IMR-90 (cell line): ENCODE measurements around the gene LIX1. TPM values are rescaled to one million over a fixed set of nuclear protein-coding genes. Genes with fewer than 3 reads are reported as not detected.

Source experiments
- ATAC-seq: fragments of 200-7000 bp; cut with Tn5 transposase; 2 replicates; pipeline ENCODE4 v1.9.1; 2020; ENCODE audit warnings: low read depth, mild to moderate bottlenecking, moderate library complexity
- BruUV-seq: library from RNA; stranded (reverse); fragments of 400-500 nt; replicated peaks from 2 replicates; lab custom pipeline; 2021; lab: Mats Ljungman, UMichigan
- CTCF ChIA-PET: fragments of 300-600 bp; formaldehyde crosslinking; extraction: SDS; loops from one replicate; lab custom pipeline; 2021; ENCODE audit warnings: antibody characterized with exemption; lab: Yijun Ruan, JAX
- POLR2A ChIA-PET: fragments of 300-600 bp; sonication (Branson Sonifier 250); formaldehyde crosslinking; loops from one replicate; lab custom pipeline; 2022; ENCODE audit warnings: antibody characterized with exemption; ENCODE audit not compliant: unreplicated experiment; lab: Charles Lee
- DNase-seq: peaks from one replicate; pipeline ENCODE4 v3.0.0; 2013
- H2AFZ ChIP-seq: replicated peaks from 2 replicates; pipeline ENCODE3; 2013; ENCODE audit warnings: low read length, mild to moderate bottlenecking; ENCODE audit not compliant: poor library complexity
- H2AK5ac ChIP-seq: 2 replicates; pipeline ENCODE4 v1.6.1; 2013; ENCODE audit warnings: low read depth, low read length, inconsistent platforms
- H2AK9ac ChIP-seq: replicated peaks from 2 replicates; pipeline ENCODE3; 2013; ENCODE audit warnings: mild to moderate bottlenecking, low read depth, low read length, moderate library complexity; ENCODE audit not compliant: poor library complexity
- H2BK120ac ChIP-seq: 2 replicates; pipeline ENCODE4 v1.6.1; 2013; ENCODE audit warnings: low read depth, low read length, inconsistent platforms
- H2BK15ac ChIP-seq: 3 replicates; pipeline ENCODE4 v1.6.1; 2013; ENCODE audit warnings: low read depth, low read length, inconsistent platforms
- H2BK20ac ChIP-seq: 2 replicates; pipeline ENCODE4 v1.6.1; 2013; ENCODE audit warnings: low read depth, mild to moderate bottlenecking, inconsistent platforms, low read length, moderate library complexity
- H2BK5ac ChIP-seq: 2 replicates; pipeline ENCODE4 v1.6.1; 2013; ENCODE audit warnings: mild to moderate bottlenecking, low read depth, low read length, inconsistent platforms; ENCODE audit not compliant: poor library complexity, severe bottlenecking
- H3K14ac ChIP-seq: replicated peaks from 2 replicates; pipeline ENCODE4 v1.6.1; 2013; ENCODE audit warnings: low read depth, low read length, inconsistent platforms
- H3K18ac ChIP-seq: 2 replicates; pipeline ENCODE4 v1.6.1; 2013; ENCODE audit warnings: low read depth, low read length, control low read depth
- H3K23ac ChIP-seq: 2 replicates; pipeline ENCODE4 v1.6.1; 2013; ENCODE audit warnings: low read depth, low read length, inconsistent platforms
- H3K27ac ChIP-seq: 2 replicates; pipeline ENCODE4 v1.5.1; 2013; ENCODE audit warnings: mild to moderate bottlenecking, control low read depth, low read length; ENCODE audit not compliant: insufficient read depth
- H3K27me3 ChIP-seq: 2 replicates; pipeline ENCODE4 v1.6.1; 2013; ENCODE audit warnings: low read length; ENCODE audit not compliant: control insufficient read depth, insufficient read depth
- H3K36me3 ChIP-seq: 2 replicates; pipeline ENCODE4 v1.6.1; 2013; ENCODE audit warnings: low read length, mixed read lengths; ENCODE audit not compliant: control insufficient read depth, insufficient read depth
- H3K4ac ChIP-seq: 2 replicates; pipeline ENCODE4 v1.6.1; 2013; ENCODE audit warnings: low read depth, low read length, inconsistent platforms
- H3K4me1 ChIP-seq: 2 replicates; pipeline ENCODE4 v1.6.1; 2013; ENCODE audit warnings: low read length, mixed read lengths; ENCODE audit not compliant: control insufficient read depth, insufficient read depth
- H3K4me2 ChIP-seq: 2 replicates; pipeline ENCODE4 v1.6.1; 2013; ENCODE audit warnings: low read depth, mild to moderate bottlenecking, control low read depth, low read length, moderate library complexity
- H3K4me3 ChIP-seq: 2 replicates; pipeline ENCODE4 v1.5.1; 2013; ENCODE audit warnings: low read depth, mild to moderate bottlenecking, control low read depth, low read length, moderate library complexity; ENCODE audit not compliant: insufficient read depth
- H3K56ac ChIP-seq: 2 replicates; pipeline ENCODE4 v1.6.1; 2013; ENCODE audit warnings: low read length, inconsistent platforms; ENCODE audit not compliant: insufficient read depth; ENCODE audit errors: extremely low read depth
- H3K79me1 ChIP-seq, 2 experiments: 2 replicates each; pipeline ENCODE4 v1.6.1; 2013; ENCODE audit warnings: low read length in 2 of 2, inconsistent platforms in 1 of 2, low read depth in 1 of 2
- H3K9ac ChIP-seq: 2 replicates; pipeline ENCODE4 v1.6.1; 2013; ENCODE audit warnings: low read depth, low read length, control low read depth
- H3K9me1 ChIP-seq: 2 replicates; pipeline ENCODE4 v1.6.1; 2013; ENCODE audit warnings: low read length, inconsistent platforms; ENCODE audit not compliant: insufficient read depth
- H3K9me3 ChIP-seq: 2 replicates; pipeline ENCODE4 v1.6.1; 2013; ENCODE audit warnings: low read length; ENCODE audit not compliant: control insufficient read depth, insufficient read depth
- H4K20me1 ChIP-seq: 2 replicates; pipeline ENCODE4 v1.6.1; 2013; ENCODE audit warnings: low read length, inconsistent platforms; ENCODE audit not compliant: insufficient read depth
- H4K5ac ChIP-seq: 2 replicates; pipeline ENCODE4 v1.6.1; 2013; ENCODE audit warnings: mild to moderate bottlenecking, low read depth, low read length, control low read depth
- H4K8ac ChIP-seq, 2 experiments: 2 replicates each; pipeline ENCODE4 v1.6.1; 2013; ENCODE audit warnings: low read depth in 2 of 2, low read length in 2 of 2, control low read depth in 1 of 2, inconsistent platforms in 1 of 2
- H4K91ac ChIP-seq: 2 replicates; pipeline ENCODE4 v1.6.1; 2013; ENCODE audit warnings: low read depth, low read length, inconsistent platforms; ENCODE audit not compliant: insufficient read depth
- BHLHE40 ChIP-seq: fragments of 150-350 bp; IDR thresholded peaks from 2 replicates; pipeline ENCODE4 v1.6.1; 2016; ENCODE audit warnings: mild to moderate bottlenecking, low read depth, low read length
- CEBPB ChIP-seq: IDR thresholded peaks from 2 replicates; pipeline ENCODE4 v1.6.1; 2012; ENCODE audit warnings: low read depth, low read length, improper control_type of control experiment
- CHD1 ChIP-seq: IDR thresholded peaks from 2 replicates; pipeline ENCODE4 v1.6.1; 2012; ENCODE audit warnings: low read depth, low read length, improper control_type of control experiment
- CTCF ChIP-seq: conservative IDR thresholded peaks from 2 replicates; pipeline ENCODE4 v1.5.1; 2012; ENCODE audit warnings: mild to moderate bottlenecking, low read depth, low read length, improper control_type of control experiment
- FOS ChIP-seq: fragments of 150-350 bp; IDR thresholded peaks from 2 replicates; pipeline ENCODE4 v1.6.1; 2016; ENCODE audit warnings: low read depth, low read length
- MAFK ChIP-seq: IDR thresholded peaks from 2 replicates; pipeline ENCODE4 v1.6.1; 2012; ENCODE audit warnings: low read depth, low read length, improper control_type of control experiment
- NFE2L2 ChIP-seq: fragments of 150-350 bp; IDR thresholded peaks from 2 replicates; pipeline ENCODE4 v1.6.1; 2016; ENCODE audit warnings: low read depth, mild to moderate bottlenecking, low read length
- POLR2A ChIP-seq: IDR thresholded peaks from 2 replicates; pipeline ENCODE4 v1.6.1; 2012; ENCODE audit warnings: mild to moderate bottlenecking, low read depth, low read length
- RAD21 ChIP-seq: IDR thresholded peaks from 2 replicates; pipeline ENCODE4 v1.6.1; 2012; ENCODE audit warnings: low read length, improper control_type of control experiment
- RCOR1 ChIP-seq: IDR thresholded peaks from 2 replicates; pipeline ENCODE4 v1.6.1; 2012; ENCODE audit warnings: mild to moderate bottlenecking, low read length, improper control_type of control experiment; ENCODE audit not compliant: insufficient replicate concordance
- RFX5 ChIP-seq: IDR thresholded peaks from 2 replicates; pipeline ENCODE4 v1.8.0; 2012; ENCODE audit warnings: low read depth, mild to moderate bottlenecking, low read length, moderate library complexity
- SMC3 ChIP-seq: fragments of 150-350 bp; IDR thresholded peaks from 2 replicates; pipeline ENCODE4 v1.6.1; 2016; ENCODE audit warnings: low read depth, mild to moderate bottlenecking, antibody characterized with exemption, low read length, moderate library complexity
- dilution Hi-C: fragments of 300-500 bp; cut with HindIII; formaldehyde crosslinking; loops from one replicate; pipeline ENCODE4 v1.14.3; 2018; ENCODE audit warnings: low sequenced_read_pairs; ENCODE audit not compliant: unreplicated experiment
- in situ Hi-C: fragments of 300-500 bp; cut with MboI; formaldehyde crosslinking; loops from 3 replicates; pipeline ENCODE4 v1.14.3; 2019; ENCODE audit warnings: low sequenced_read_pairs, inconsistent platforms, mixed read lengths
- intact Hi-C: fragments of 100-400 bp; cut with micrococcal nuclease; formaldehyde crosslinking; loops from 2 replicates; pipeline ENCODE4 v1.10.0; 2022
- polyA plus RNA-seq, 3 experiments: library from polyadenylated mRNA; depleted of rRNA; stranded (reverse); fragments of >200 nt; gene quantifications; 2 replicates each; pipeline ENCODE4 v1.2.3, GENCODE V29; 2012; ENCODE audit warnings: low replicate concordance in 1 of 3
- total RNA-seq: library from RNA; depleted of rRNA; stranded (reverse); fragments of >200 nt; gene quantifications from 2 replicates; pipeline ENCODE4 v1.2.3, GENCODE V29; 2012
- TF ChIP-seq, protein P1 (sequence below): fragments of 150-350 bp; IDR thresholded peaks from 2 replicates; pipeline ENCODE4 v1.6.1; 2016; ENCODE audit warnings: low read depth, mild to moderate bottlenecking, low read length, moderate library complexity, borderline replicate concordance
- TF ChIP-seq, protein P2 (sequence below): fragments of 150-350 bp; IDR thresholded peaks from 2 replicates; pipeline ENCODE4 v1.6.1; 2017; ENCODE audit warnings: mild to moderate bottlenecking, antibody characterized with exemption, low read length, low read depth

Gene LIX1
- total and polyA plus RNA-seq, 2 of the 4 experiments (the other 2 are of a cell fraction), result not detected

GRCh38 chr5:97163360-97163764 is 21.0 kb upstream of the LIX1 start:
- CTCF ChIA-PET, result interaction anchor here (0.6 to 1.2 kb wide), 4 partner anchors 171 to 411 kb away, joined by 3 to 6 read pairs (median 4); no protein-coding TSS in a partner anchor

More at GRCh38 chr5:97163360-97163764, 21.0 kb upstream of the LIX1 start:
- H3K4me1 ChIP-seq, result no peaks in the 10 kb centered on the region
- H4K91ac ChIP-seq, result no peak overlapping the region
- dilution Hi-C loops, result loop anchor here (25.0 kb wide), 2 partner anchors 276 to 376 kb away; partner anchors contain the start of gene ERAP2
- H3K79me1 ChIP-seq, result peaks cover 0 to 3% of the 10 kb centered on the region in 2 experiments; a peak in 1 of 4 replicates
- H2AK5ac ChIP-seq, result no peak overlapping the region
- peaks cover 4% of the 10 kb centered on the region for H3K9me3 ChIP-seq
- no peak overlapping the region for H4K8ac ChIP-seq
- H2BK120ac ChIP-seq, result no peak overlapping the region
- ATAC-seq (peak; percentile 43; the same call in 1 of the 2 replicates), DNase-seq (peak; percentile 30)
- no peak overlapping the region for H2AFZ ChIP-seq
- H3K4me2 ChIP-seq, result no peak overlapping the region
- no peak overlapping the region for H2BK5ac ChIP-seq
- H2BK15ac ChIP-seq, result no peak overlapping the region
- H4K5ac ChIP-seq, result no peak overlapping the region
- POLR2A ChIA-PET, result no interaction called here
- BruUV-seq, result no TSS peak
- H3K4me3 ChIP-seq, result no peak overlapping the region
- TF ChIP-seq, protein P1, sequence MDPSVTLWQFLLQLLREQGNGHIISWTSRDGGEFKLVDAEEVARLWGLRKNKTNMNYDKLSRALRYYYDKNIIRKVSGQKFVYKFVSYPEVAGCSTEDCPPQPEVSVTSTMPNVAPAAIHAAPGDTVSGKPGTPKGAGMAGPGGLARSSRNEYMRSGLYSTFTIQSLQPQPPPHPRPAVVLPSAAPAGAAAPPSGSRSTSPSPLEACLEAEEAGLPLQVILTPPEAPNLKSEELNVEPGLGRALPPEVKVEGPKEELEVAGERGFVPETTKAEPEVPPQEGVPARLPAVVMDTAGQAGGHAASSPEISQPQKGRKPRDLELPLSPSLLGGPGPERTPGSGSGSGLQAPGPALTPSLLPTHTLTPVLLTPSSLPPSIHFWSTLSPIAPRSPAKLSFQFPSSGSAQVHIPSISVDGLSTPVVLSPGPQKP, result no peak
- TF ChIP-seq CHD1 (no peak), RAD21 (peak; percentile 35; the same call in 1 of the 2 replicates), MAFK (no peak), SMC3 (peak; percentile 48), POLR2A (no peak), CTCF (peak; percentile 56), RFX5 (no peak), FOS (no peak), RCOR1 (no peak), NFE2L2 (no peak), BHLHE40 (no peak), CEBPB (no peak)
- TF ChIP-seq, protein P2, sequence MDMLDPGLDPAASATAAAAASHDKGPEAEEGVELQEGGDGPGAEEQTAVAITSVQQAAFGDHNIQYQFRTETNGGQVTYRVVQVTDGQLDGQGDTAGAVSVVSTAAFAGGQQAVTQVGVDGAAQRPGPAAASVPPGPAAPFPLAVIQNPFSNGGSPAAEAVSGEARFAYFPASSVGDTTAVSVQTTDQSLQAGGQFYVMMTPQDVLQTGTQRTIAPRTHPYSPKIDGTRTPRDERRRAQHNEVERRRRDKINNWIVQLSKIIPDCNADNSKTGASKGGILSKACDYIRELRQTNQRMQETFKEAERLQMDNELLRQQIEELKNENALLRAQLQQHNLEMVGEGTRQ, result no peak
- peaks cover 8% of the 10 kb centered on the region for H3K36me3 ChIP-seq
- no peak overlapping the region for H2BK20ac ChIP-seq
- H3K9ac ChIP-seq, result no peak overlapping the region
- no peaks in the 10 kb centered on the region for H3K9me1 ChIP-seq
- in situ Hi-C loops, result loop anchor here (5.0 to 25.0 kb wide), 3 partner anchors 291 to 551 kb away; no protein-coding TSS in a partner anchor
- no peak overlapping the region for H3K4ac ChIP-seq
- H3K23ac ChIP-seq, result no peak overlapping the region
- no peak overlapping the region for H3K14ac ChIP-seq
- no peaks in the 10 kb centered on the region for H4K20me1 ChIP-seq
- H3K27ac ChIP-seq, result no peak overlapping the region
- no peaks in the 10 kb centered on the region for H3K27me3 ChIP-seq
- no peak overlapping the region for H3K56ac ChIP-seq
- no peak overlapping the region for H2AK9ac ChIP-seq
- no peak overlapping the region for H3K18ac ChIP-seq
- intact Hi-C loops, result loop anchor here (2.0 to 5.0 kb wide), 2 partner anchors 536 to 1663 kb away; no protein-coding TSS in a partner anchor
